HL-60/S4 treated with phorbol 12-myristate 13-acetate at 8.2 ng/mL for 4 days and 3 days (cell line): ENCODE measurements around the gene KCNQ5.

ENCODE experiments used
- in situ Hi-C: fragments of 300-500 bp; cut with MboI; formaldehyde crosslinking; loops from 2 replicates; pipeline ENCODE4 v1.15.0; 2022; ENCODE audit warnings: low sequenced_read_pairs

KCNQ5 gene

GRCh38 chr6:72739368-72739779 is 117.5 kb downstream of the KCNQ5 start:
- in situ Hi-C loops, result no loop called here

GRCh38 chr6:72740135-72740534 is 118.3 kb downstream of the KCNQ5 start:
- in situ Hi-C loops, result no loop called here

GRCh38 chr6:72741083-72741482 is 119.2 kb downstream of the KCNQ5 start:
- in situ Hi-C loops, result no loop called here

- in situ Hi-C loops, result no loop called here
Observed at GRCh38 chr6:72742001-72742673, 120.3 kb downstream of the KCNQ5 start.

- in situ Hi-C loops, result no loop called here
Observed at GRCh38 chr6:72746276-72746675, 124.4 kb downstream of the KCNQ5 start.

GRCh38 chr6:72748759-72749158 is 126.9 kb downstream of the KCNQ5 start:
- in situ Hi-C loops, result no loop called here

- in situ Hi-C loops, result no loop called here
Observed at GRCh38 chr6:72755752-72756151, 133.9 kb downstream of the KCNQ5 start.

- in situ Hi-C loops, result no loop called here
Observed at GRCh38 chr6:72757048-72757447, 135.2 kb downstream of the KCNQ5 start.

- in situ Hi-C loops, result no loop called here
Observed at GRCh38 chr6:72757926-72758325, 136.1 kb downstream of the KCNQ5 start.

GRCh38 chr6:72758901-72759300 is 137.0 kb downstream of the KCNQ5 start:
- in situ Hi-C loops, result no loop called here

- in situ Hi-C loops, result no loop called here
Observed at GRCh38 chr6:72760114-72760793, 138.4 kb downstream of the KCNQ5 start.

- in situ Hi-C loops, result no loop called here
Observed at GRCh38 chr6:72761761-72762160, 139.9 kb downstream of the KCNQ5 start.

GRCh38 chr6:72769459-72770125 is 147.7 kb downstream of the KCNQ5 start:
- in situ Hi-C loops, result no loop called here

GRCh38 chr6:72770959-72771358 is 149.1 kb downstream of the KCNQ5 start:
- in situ Hi-C loops, result no loop called here

GRCh38 chr6:72776456-72776855 is 154.6 kb downstream of the KCNQ5 start:
- in situ Hi-C loops, result no loop called here

GRCh38 chr6:72781624-72782023 is 159.8 kb downstream of the KCNQ5 start:
- in situ Hi-C loops, result no loop called here

GRCh38 chr6:72783035-72783434 is 161.2 kb downstream of the KCNQ5 start:
- in situ Hi-C loops, result no loop called here

- in situ Hi-C loops, result no loop called here
Observed at GRCh38 chr6:72783666-72784065, 161.8 kb downstream of the KCNQ5 start.

- in situ Hi-C loops, result no loop called here
Observed at GRCh38 chr6:72784071-72784470, 162.2 kb downstream of the KCNQ5 start.

GRCh38 chr6:72784581-72784980 is 162.7 kb downstream of the KCNQ5 start:
- in situ Hi-C loops, result no loop called here

- in situ Hi-C loops, result no loop called here
Observed at GRCh38 chr6:72787391-72788031, 165.6 kb downstream of the KCNQ5 start.

GRCh38 chr6:72788188-72788587 is 166.3 kb downstream of the KCNQ5 start:
- in situ Hi-C loops, result no loop called here
